Neutrophil (primary cell): ENCODE data around the gene NPHS1.

Experiments used
- H3K27ac ChIP-seq: fragments of 200-600 bp; sonication (generic); 2 replicates; pipeline ENCODE4 v1.5.1; 2016; ENCODE audit warnings: mild to moderate bottlenecking, moderate library complexity
- H3K27me3 ChIP-seq: fragments of 200-600 bp; sonication (generic); 2 replicates; pipeline ENCODE4 v1.6.0; 2016; ENCODE audit warnings: mild to moderate bottlenecking
- H3K36me3 ChIP-seq: fragments of 200-600 bp; sonication (generic); 2 replicates; pipeline ENCODE4 v1.5.1; 2017
- H3K4me1 ChIP-seq, 2 experiments: fragments of 200-600 bp in 1 of 2; sonication (generic) in 1 of 2; 1 replicate in 1 of 2; 2 replicates in 1 of 2; pipeline versions ENCODE4 v1.5.1 to v1.6.1; 2013 to 2016; ENCODE audit warnings: low read depth in 1 of 2, low read length in 1 of 2, mild to moderate bottlenecking in 1 of 2, moderate library complexity in 1 of 2; ENCODE audit not compliant: control insufficient read depth in 1 of 2, insufficient read depth in 1 of 2
- H3K4me3 ChIP-seq, 2 experiments: fragments of 200-600 bp in 1 of 2; sonication (generic) in 1 of 2; 1 replicate in 1 of 2; 2 replicates in 1 of 2; pipeline ENCODE4 v1.5.1; 2013 to 2016; ENCODE audit warnings: low read depth in 1 of 2, low read length in 1 of 2, mild to moderate bottlenecking in 1 of 2, moderate library complexity in 1 of 2
- H3K9me3 ChIP-seq: fragments of 200-600 bp; sonication (generic); 2 replicates; pipeline ENCODE4 v1.5.1; 2016
- TF ChIP-seq, protein P1 (sequence below): fragments of 200-600 bp; sonication (generic); IDR thresholded peaks from 2 replicates; pipeline ENCODE4 v1.5.1; 2016; ENCODE audit warnings: antibody characterized with exemption

Gene NPHS1

DNA sequence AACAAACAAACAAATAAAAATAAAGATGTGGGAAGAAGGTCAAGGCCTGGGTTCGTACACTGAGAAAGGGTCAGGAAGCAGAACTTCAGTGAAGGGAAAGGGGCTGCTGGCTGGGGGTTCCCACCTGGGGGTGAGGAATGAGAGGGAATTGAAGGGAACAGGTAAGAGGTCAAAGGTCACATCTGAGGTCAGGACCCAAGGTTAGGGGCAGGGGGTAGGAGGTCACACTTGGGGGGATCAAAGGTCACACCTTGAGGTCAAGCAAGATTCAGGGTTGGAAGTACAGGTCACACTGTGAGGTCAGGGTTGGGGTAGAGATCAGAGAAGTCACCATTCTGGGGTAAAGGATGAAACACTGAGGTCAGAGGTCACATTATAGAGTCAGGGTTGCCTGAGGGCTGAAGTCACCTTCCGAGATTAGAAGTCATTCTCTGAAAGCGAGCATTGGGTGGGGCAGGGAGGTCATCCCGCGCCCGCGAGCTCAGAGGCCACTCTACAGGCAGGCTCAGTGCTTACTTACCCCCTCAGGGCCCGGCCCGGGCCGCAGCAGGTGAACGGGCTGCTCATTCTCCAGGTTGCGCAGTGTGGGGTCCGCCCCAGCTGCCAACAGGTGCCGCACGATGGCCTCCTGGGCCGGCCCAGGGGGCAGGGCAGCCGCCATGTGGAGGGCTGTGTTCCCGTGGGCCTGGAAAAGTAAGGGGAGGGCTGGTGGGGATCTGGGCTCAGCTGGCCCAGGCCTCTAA, 37.2 kb upstream of the NPHS1 start:
- TF ChIP-seq, protein P1, sequence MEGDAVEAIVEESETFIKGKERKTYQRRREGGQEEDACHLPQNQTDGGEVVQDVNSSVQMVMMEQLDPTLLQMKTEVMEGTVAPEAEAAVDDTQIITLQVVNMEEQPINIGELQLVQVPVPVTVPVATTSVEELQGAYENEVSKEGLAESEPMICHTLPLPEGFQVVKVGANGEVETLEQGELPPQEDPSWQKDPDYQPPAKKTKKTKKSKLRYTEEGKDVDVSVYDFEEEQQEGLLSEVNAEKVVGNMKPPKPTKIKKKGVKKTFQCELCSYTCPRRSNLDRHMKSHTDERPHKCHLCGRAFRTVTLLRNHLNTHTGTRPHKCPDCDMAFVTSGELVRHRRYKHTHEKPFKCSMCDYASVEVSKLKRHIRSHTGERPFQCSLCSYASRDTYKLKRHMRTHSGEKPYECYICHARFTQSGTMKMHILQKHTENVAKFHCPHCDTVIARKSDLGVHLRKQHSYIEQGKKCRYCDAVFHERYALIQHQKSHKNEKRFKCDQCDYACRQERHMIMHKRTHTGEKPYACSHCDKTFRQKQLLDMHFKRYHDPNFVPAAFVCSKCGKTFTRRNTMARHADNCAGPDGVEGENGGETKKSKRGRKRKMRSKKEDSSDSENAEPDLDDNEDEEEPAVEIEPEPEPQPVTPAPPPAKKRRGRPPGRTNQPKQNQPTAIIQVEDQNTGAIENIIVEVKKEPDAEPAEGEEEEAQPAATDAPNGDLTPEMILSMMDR: no peak
- Histone ChIP-seq H3K9me3 (peaks cover 7% of the 10 kb centered on the region), H3K4me3 (no peak overlapping the region), H3K4me1 (no peaks in the 10 kb centered on the region), H3K36me3 (peaks cover 88% of the 10 kb centered on the region), H3K27ac (peak overlapping the region; percentile 61), H3K27me3 (no peaks in the 10 kb centered on the region)

DNA sequence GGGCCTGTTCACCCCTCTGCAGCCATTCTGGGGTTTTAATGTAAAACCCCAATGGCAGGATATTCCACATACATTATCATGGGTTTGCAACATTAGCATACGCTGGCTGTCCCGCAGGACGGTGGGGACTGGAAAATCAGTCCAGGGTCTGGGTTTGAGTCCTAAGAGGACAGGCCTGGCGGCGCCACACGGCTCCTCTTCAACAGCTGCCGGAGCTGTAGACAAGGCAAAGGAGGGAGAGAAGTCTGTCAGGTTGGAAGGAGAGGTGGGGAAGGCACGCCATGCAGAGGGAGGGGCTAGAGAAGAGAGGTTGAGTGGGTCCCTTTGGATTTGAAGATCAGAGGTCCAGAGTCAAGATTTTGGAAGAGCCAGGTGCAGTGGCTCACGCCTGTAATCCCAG, 36.1 kb upstream of the NPHS1 start:
- peak overlapping the region; percentile 61 for H3K27ac ChIP-seq
- H3K4me1 ChIP-seq: no peaks in the 10 kb centered on the region
- H3K9me3 ChIP-seq: peaks cover 7% of the 10 kb centered on the region
- peaks cover 77% of the 10 kb centered on the region for H3K36me3 ChIP-seq
- H3K27me3 ChIP-seq: no peaks in the 10 kb centered on the region
- no peak overlapping the region for H3K4me3 ChIP-seq
- TF ChIP-seq, protein P1: no peak

DNA sequence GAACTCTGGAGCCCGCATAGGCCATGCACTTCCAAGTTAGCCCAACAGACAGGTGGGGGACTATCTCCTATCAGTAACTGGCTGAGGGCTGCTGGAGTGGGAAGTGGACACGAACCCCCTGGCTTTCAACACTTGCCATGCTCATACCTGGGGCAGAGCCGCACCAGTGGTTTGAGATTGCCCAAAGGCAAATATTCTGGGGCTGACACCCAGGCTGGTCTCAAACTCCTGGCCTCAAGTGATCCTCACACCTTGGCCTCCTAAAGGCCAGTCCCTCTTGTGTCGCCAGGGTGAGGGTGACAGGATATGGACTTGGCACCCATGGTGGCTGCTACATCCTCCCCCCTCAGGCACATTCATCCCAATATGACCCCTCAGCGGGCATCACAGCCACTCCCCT, 34.9 kb upstream of the NPHS1 start:
- Histone ChIP-seq H3K27ac (peak overlapping the region; percentile 61), H3K4me1 (peaks cover 3 to 4% of the 10 kb centered on the region in 2 experiments), H3K27me3 (no peaks in the 10 kb centered on the region), H3K4me3 (no peak overlapping the region), H3K9me3 (peaks cover 7% of the 10 kb centered on the region), H3K36me3 (peaks cover 65% of the 10 kb centered on the region)
- TF ChIP-seq, protein P1: no peak

- Histone ChIP-seq H3K4me1 (peaks cover 5% of the 10 kb centered on the region in 2 experiments), H3K27ac (peak overlapping the region; percentile 58), H3K27me3 (peaks cover 4% of the 10 kb centered on the region), H3K4me3 (no peak overlapping the region), H3K36me3 (peaks cover 53% of the 10 kb centered on the region), H3K9me3 (peaks cover 7% of the 10 kb centered on the region)
- TF ChIP-seq, protein P1: no peak
These were observed 33.6 kb upstream of the NPHS1 start for GRCh38 chr19:35885904-35886303.

GRCh38 chr19:35885225-35885738, 33.0 kb upstream of the NPHS1 start:
- Histone ChIP-seq H3K27ac (peak overlapping the region; percentile 58), H3K4me3 (no peak overlapping the region), H3K9me3 (peaks cover 7% of the 10 kb centered on the region), H3K4me1 (peaks cover 5% of the 10 kb centered on the region in 2 experiments), H3K27me3 (peaks cover 7% of the 10 kb centered on the region), H3K36me3 (peaks cover 47% of the 10 kb centered on the region)
- TF ChIP-seq, protein P1: no peak
